Activated CD4-positive, alpha-beta T cell treated with anti-CD3 and anti-CD28 coated beads, Interleukin-2, amount 10 ng/mL, durations not matched to agents 7 days and 5 days (primary cell): ENCODE measurements around the gene UNKL. TPM values are rescaled to one million over a fixed set of nuclear protein-coding genes. Genes with fewer than 3 reads are reported as not detected.

Source experiments
- CTCF ChIA-PET: fragments of 350-600 bp; sonication (Branson Sonifier 250); formaldehyde crosslinking; loops from one replicate; lab custom pipeline; 2021; ENCODE audit warnings: antibody characterized with exemption; lab: Charles Lee
- POLR2A ChIA-PET: fragments of 350-600 bp; sonication (Branson Sonifier 250); formaldehyde crosslinking; loops from one replicate; lab custom pipeline; 2021; ENCODE audit warnings: antibody characterized with exemption; lab: Charles Lee
- DNase-seq: peaks from one replicate; pipeline ENCODE4 v3.0.0-alpha.2; 2020
- H3K27ac Mint-ChIP-seq: one replicate; pipeline ENCODE4 v1.8.0; 2021; ENCODE audit warnings: mild to moderate bottlenecking, moderate library complexity, mixed read lengths
- H3K27me3 Mint-ChIP-seq: one replicate; pipeline ENCODE4 v1.8.0; 2021; ENCODE audit warnings: mixed read lengths
- H3K36me3 Mint-ChIP-seq: one replicate; pipeline ENCODE4 v1.8.0; 2021; ENCODE audit warnings: low read depth, mixed read lengths
- H3K4me1 Mint-ChIP-seq: one replicate; pipeline ENCODE4 v1.8.0; 2021; ENCODE audit warnings: mixed read lengths
- H3K4me3 Mint-ChIP-seq: one replicate; pipeline ENCODE4 v1.8.0; 2021; ENCODE audit warnings: mild to moderate bottlenecking, moderate library complexity, mixed read lengths
- H3K9me3 Mint-ChIP-seq: one replicate; pipeline ENCODE4 v1.8.0; 2021; ENCODE audit warnings: mixed read lengths
- total RNA-seq, 2 experiments: library from RNA; stranded (reverse); gene quantifications; one replicate each; pipeline ENCODE4 v1.2.3, GENCODE V29; 2021

The UNKL gene
- total RNA-seq, 2 experiments from 2014 or later, result 31.8 to 37.9 TPM

GRCh38 chr16:1323296-1324239, 90.9 kb downstream of the UNKL start:
- no peak overlapping the region for H3K4me3 Mint-ChIP-seq
- H3K27me3 Mint-ChIP-seq, result no peaks in the 10 kb centered on the region
- no peak for DNase-seq
- no peaks in the 10 kb centered on the region for H3K9me3 Mint-ChIP-seq
- no peaks in the 10 kb centered on the region for H3K4me1 Mint-ChIP-seq
- H3K27ac Mint-ChIP-seq, result no peak overlapping the region
- ChIA-PET POLR2A (interaction anchor here (0.6 kb wide), 1 partner anchor 9 kb away, joined by 3 read pairs; no protein-coding TSS in a partner anchor), CTCF (interaction anchor here (0.5 kb wide), 1 partner anchor 1512 kb away, joined by 4 read pairs; no protein-coding TSS in a partner anchor)
- peaks cover 36% of the 10 kb centered on the region for H3K36me3 Mint-ChIP-seq

GRCh38 chr16:1322407-1322806, 92.1 kb downstream of the UNKL start:
- Mint-ChIP-seq H3K4me1 (no peaks in the 10 kb centered on the region), H3K27ac (no peak overlapping the region), H3K36me3 (peaks cover 47% of the 10 kb centered on the region), H3K27me3 (no peaks in the 10 kb centered on the region), H3K4me3 (no peak overlapping the region), H3K9me3 (no peaks in the 10 kb centered on the region)
- ChIA-PET CTCF (no interaction called here), POLR2A (no interaction called here)
- DNase-seq, result no peak

GRCh38 chr16:1320658-1321240, 93.8 kb downstream of the UNKL start:
- Mint-ChIP-seq H3K4me1 (no peaks in the 10 kb centered on the region), H3K9me3 (no peaks in the 10 kb centered on the region), H3K27me3 (no peaks in the 10 kb centered on the region), H3K27ac (no peak overlapping the region), H3K4me3 (no peak overlapping the region), H3K36me3 (peaks cover 56% of the 10 kb centered on the region)
- no peak for DNase-seq
- ChIA-PET CTCF (no interaction called here), POLR2A (no interaction called here)

GRCh38 chr16:1320097-1320496, 94.4 kb downstream of the UNKL start:
- CTCF ChIA-PET, result no interaction called here
- POLR2A ChIA-PET, result no interaction called here
- no peaks in the 10 kb centered on the region for H3K9me3 Mint-ChIP-seq
- no peak overlapping the region for H3K27ac Mint-ChIP-seq
- no peak for DNase-seq
- no peak overlapping the region for H3K4me3 Mint-ChIP-seq
- H3K36me3 Mint-ChIP-seq, result peaks cover 58% of the 10 kb centered on the region
- no peaks in the 10 kb centered on the region for H3K27me3 Mint-ChIP-seq
- H3K4me1 Mint-ChIP-seq, result no peaks in the 10 kb centered on the region

- Mint-ChIP-seq H3K27me3 (no peaks in the 10 kb centered on the region), H3K9me3 (no peaks in the 10 kb centered on the region), H3K36me3 (peaks cover 58% of the 10 kb centered on the region), H3K4me3 (no peak overlapping the region), H3K27ac (no peak overlapping the region), H3K4me1 (peaks cover 7% of the 10 kb centered on the region)
- CTCF ChIA-PET, result no interaction called here
- POLR2A ChIA-PET, result no interaction called here
- DNase-seq, result no peak
These were observed 95.5 kb downstream of the UNKL start for GRCh38 chr16:1319041-1319440.

- Mint-ChIP-seq H3K4me1 (peaks cover 8% of the 10 kb centered on the region), H3K27ac (no peak overlapping the region), H3K36me3 (peaks cover 52% of the 10 kb centered on the region), H3K4me3 (no peak overlapping the region), H3K27me3 (no peaks in the 10 kb centered on the region), H3K9me3 (no peaks in the 10 kb centered on the region)
- no peak for DNase-seq
- ChIA-PET CTCF (no interaction called here), POLR2A (no interaction called here)
These were observed 96.3 kb downstream of the UNKL start for GRCh38 chr16:1318268-1318545.

GRCh38 chr16:1317479-1318267, 96.8 kb downstream of the UNKL start:
- no peaks in the 10 kb centered on the region for H3K9me3 Mint-ChIP-seq
- ChIA-PET CTCF (interaction anchor here (0.9 to 1.2 kb wide), 2 partner anchors 13 to 446 kb away, joined by 3 to 4 read pairs; no protein-coding TSS in a partner anchor), POLR2A (no interaction called here)
- peaks cover 13% of the 10 kb centered on the region for H3K4me1 Mint-ChIP-seq
- H3K27me3 Mint-ChIP-seq, result no peaks in the 10 kb centered on the region
- H3K4me3 Mint-ChIP-seq, result no peak overlapping the region
- DNase-seq, result no peak
- peaks cover 51% of the 10 kb centered on the region for H3K36me3 Mint-ChIP-seq
- H3K27ac Mint-ChIP-seq, result no peak overlapping the region

GRCh38 chr16:1316033-1316405, 98.5 kb downstream of the UNKL start:
- DNase-seq, result no peak
- H3K9me3 Mint-ChIP-seq, result no peaks in the 10 kb centered on the region
- no peaks in the 10 kb centered on the region for H3K27me3 Mint-ChIP-seq
- peaks cover 48% of the 10 kb centered on the region for H3K36me3 Mint-ChIP-seq
- no peak overlapping the region for H3K4me3 Mint-ChIP-seq
- H3K27ac Mint-ChIP-seq, result no peak overlapping the region
- ChIA-PET CTCF (interaction anchor here (1.2 kb wide), 2 partner anchors 14 to 15 kb away, joined by 3 read pairs; no protein-coding TSS in a partner anchor), POLR2A (interaction anchor here (0.7 kb wide), 1 partner anchor 17 kb away, joined by 3 read pairs; no protein-coding TSS in a partner anchor)
- H3K4me1 Mint-ChIP-seq, result peaks cover 17% of the 10 kb centered on the region

GRCh38 chr16:1315081-1316032, 99.1 kb downstream of the UNKL start:
- H3K27ac Mint-ChIP-seq, result no peak overlapping the region
- H3K4me3 Mint-ChIP-seq, result no peak overlapping the region
- ChIA-PET POLR2A (no interaction called here), CTCF (interaction anchor here (1.2 kb wide), 1 partner anchor 14 kb away, joined by 3 read pairs; no protein-coding TSS in a partner anchor)
- H3K4me1 Mint-ChIP-seq, result peaks cover 19% of the 10 kb centered on the region
- H3K36me3 Mint-ChIP-seq, result peaks cover 48% of the 10 kb centered on the region
- H3K9me3 Mint-ChIP-seq, result no peaks in the 10 kb centered on the region
- no peaks in the 10 kb centered on the region for H3K27me3 Mint-ChIP-seq
- no peak for DNase-seq

GRCh38 chr16:1314399-1315068, 100.0 kb downstream of the UNKL start:
- no peaks in the 10 kb centered on the region for H3K9me3 Mint-ChIP-seq
- no peak overlapping the region for H3K27ac Mint-ChIP-seq
- CTCF ChIA-PET, result no interaction called here
- H3K4me1 Mint-ChIP-seq, result peaks cover 19% of the 10 kb centered on the region
- no peak for DNase-seq
- H3K36me3 Mint-ChIP-seq, result peaks cover 45% of the 10 kb centered on the region
- no peaks in the 10 kb centered on the region for H3K27me3 Mint-ChIP-seq
- POLR2A ChIA-PET, result no interaction called here
- H3K4me3 Mint-ChIP-seq, result no peak overlapping the region

GRCh38 chr16:1313721-1314369, 100.7 kb downstream of the UNKL start:
- CTCF ChIA-PET, result no interaction called here
- peaks cover 19% of the 10 kb centered on the region for H3K4me1 Mint-ChIP-seq
- no peak for DNase-seq
- no peaks in the 10 kb centered on the region for H3K27me3 Mint-ChIP-seq
- peaks cover 40% of the 10 kb centered on the region for H3K36me3 Mint-ChIP-seq
- POLR2A ChIA-PET, result no interaction called here
- no peak overlapping the region for H3K27ac Mint-ChIP-seq
- no peak overlapping the region for H3K4me3 Mint-ChIP-seq
- H3K9me3 Mint-ChIP-seq, result no peaks in the 10 kb centered on the region
